ENCODE results near the gene KRT86. TPM values are rescaled to one million over a fixed set of nuclear protein-coding genes. Genes with fewer than 3 reads are reported as not detected.
"Not testable (repeated sequence)": the region's sequence is repeated elsewhere in the genome, so short reads cannot be mapped to it uniquely, and the experiment has no call there.

Gene KRT86
- total RNA-seq, 1 donor from 2014 or later: 1.1 TPM

DNA sequence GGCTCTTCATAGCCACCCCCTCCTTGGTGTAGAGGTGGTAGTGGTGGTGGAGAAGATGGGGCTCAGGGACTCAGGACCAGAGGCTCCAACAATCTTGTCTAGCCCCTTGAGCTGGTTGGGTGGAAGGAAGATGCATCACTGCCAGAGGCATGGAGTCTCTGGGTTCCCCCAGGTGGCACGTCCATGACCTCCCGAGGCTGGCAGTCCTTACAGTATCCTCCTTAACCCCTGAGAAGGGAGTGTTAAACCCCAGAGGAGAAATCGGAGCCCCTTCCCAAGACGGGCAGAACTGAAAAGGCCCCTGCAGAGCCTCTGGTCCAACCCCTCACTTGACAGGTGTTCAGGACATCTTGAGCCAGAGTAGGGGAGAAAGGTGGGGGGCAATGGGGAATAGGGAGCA is 37.6 kb downstream of the KRT86 start:
- TF ChIP-seq, protein P1, sequence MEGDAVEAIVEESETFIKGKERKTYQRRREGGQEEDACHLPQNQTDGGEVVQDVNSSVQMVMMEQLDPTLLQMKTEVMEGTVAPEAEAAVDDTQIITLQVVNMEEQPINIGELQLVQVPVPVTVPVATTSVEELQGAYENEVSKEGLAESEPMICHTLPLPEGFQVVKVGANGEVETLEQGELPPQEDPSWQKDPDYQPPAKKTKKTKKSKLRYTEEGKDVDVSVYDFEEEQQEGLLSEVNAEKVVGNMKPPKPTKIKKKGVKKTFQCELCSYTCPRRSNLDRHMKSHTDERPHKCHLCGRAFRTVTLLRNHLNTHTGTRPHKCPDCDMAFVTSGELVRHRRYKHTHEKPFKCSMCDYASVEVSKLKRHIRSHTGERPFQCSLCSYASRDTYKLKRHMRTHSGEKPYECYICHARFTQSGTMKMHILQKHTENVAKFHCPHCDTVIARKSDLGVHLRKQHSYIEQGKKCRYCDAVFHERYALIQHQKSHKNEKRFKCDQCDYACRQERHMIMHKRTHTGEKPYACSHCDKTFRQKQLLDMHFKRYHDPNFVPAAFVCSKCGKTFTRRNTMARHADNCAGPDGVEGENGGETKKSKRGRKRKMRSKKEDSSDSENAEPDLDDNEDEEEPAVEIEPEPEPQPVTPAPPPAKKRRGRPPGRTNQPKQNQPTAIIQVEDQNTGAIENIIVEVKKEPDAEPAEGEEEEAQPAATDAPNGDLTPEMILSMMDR (IDR thresholded peaks at IDR 0.05): no peak
- no peaks in the 10 kb centered on the region for H3K36me3 ChIP-seq
- H3K4me1 ChIP-seq: no peaks in the 10 kb centered on the region
- H3K27ac ChIP-seq: no peak overlapping the region
- intact Hi-C loops (cut with DNase I): no loop called here
- DNase-seq: no peak
- H3K4me3 ChIP-seq: no peak overlapping the region
- no peaks in the 10 kb centered on the region for H3K9me3 ChIP-seq
- ATAC-seq: no peak
- peaks cover 42% of the 10 kb centered on the region for H3K27me3 ChIP-seq

DNA sequence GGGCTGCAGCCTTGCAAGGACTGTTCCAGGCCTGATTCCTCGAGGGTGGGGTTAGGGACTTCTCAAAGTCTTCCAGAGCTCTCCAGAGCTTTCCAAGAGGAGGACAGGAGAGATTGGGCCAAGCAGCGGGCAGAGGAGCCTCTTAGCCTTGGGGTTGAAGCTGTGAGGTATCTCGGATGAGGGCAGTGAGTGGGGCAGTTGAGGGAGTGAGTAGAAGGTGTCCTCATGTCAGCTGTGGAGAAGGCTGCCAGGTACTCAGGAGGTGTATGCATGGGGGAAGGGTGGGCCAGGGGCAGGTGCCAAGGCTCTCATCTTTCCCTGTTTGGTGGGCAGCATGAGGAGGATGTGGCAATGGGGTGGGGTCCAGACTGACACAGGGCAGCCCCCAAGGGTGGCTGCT is 39.0 kb downstream of the KRT86 start:
- TF ChIP-seq, protein P1 (IDR thresholded peaks at IDR 0.05): no peak
- intact Hi-C loops (cut with DNase I): no loop called here
- peaks cover 31% of the 10 kb centered on the region for H3K27me3 ChIP-seq

DNA sequence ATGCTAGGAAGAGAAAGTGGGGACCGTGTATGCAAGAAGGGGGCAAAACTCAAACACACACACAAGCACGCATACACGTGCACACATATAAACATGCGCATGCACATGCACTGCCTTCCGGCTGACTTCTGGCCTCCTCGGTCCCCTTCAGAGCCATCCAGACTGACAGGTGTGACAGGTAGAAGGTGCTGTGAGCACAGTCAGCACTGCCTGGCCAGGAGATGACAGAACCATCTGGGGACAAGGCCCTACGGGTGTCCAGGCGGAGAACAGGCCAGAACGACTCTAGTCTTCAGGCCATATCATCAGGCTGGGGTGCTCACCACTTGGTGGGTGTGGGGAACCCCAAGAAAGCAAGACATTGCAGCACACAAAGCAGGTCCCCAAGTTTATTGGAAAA is 39.5 kb downstream of the KRT86 start:
- Histone ChIP-seq H3K4me1 (no peaks in the 10 kb centered on the region), H3K27ac (no peak overlapping the region), H3K36me3 (no peaks in the 10 kb centered on the region), H3K27me3 (peaks cover 27% of the 10 kb centered on the region), H3K4me3 (no peak overlapping the region), H3K9me3 (no peaks in the 10 kb centered on the region)
- DNase-seq: no peak
- TF ChIP-seq, protein P1 (IDR thresholded peaks at IDR 0.05): no peak
- intact Hi-C loops (cut with DNase I): no loop called here
- ATAC-seq: no peak

More for the DNA sequence above, 39.0 kb downstream of the KRT86 start:
- no peak overlapping the region for H3K4me3 ChIP-seq
- H3K4me1 ChIP-seq: no peaks in the 10 kb centered on the region
- no peak for DNase-seq
- H3K36me3 ChIP-seq: no peaks in the 10 kb centered on the region
- no peak overlapping the region for H3K27ac ChIP-seq
- H3K9me3 ChIP-seq: no peaks in the 10 kb centered on the region
- no peak for ATAC-seq

DNA sequence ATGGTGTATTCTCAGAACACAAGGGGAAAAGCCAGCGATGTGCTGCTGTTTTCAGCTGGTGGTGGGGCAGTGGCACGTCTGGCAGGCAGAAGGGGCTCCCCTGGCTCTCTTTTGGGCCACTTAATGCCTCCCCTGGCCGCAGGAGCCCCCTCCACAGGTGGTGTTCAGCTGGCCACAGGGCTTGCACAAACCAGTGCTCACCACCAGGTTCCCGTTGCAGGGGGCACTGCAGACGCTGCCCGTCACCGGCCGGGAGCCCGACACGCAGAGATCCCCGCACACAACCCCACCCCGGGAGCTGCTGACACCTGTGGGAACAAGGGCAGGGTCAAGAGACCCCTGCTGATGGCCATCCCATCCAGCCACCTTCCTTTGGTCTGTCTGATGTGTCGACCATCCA is 40.1 kb downstream of the KRT86 start:
- H3K27ac ChIP-seq: no peak overlapping the region
- TF ChIP-seq, protein P1 (IDR thresholded peaks at IDR 0.05): no peak
- no peaks in the 10 kb centered on the region for H3K4me1 ChIP-seq
- no peak overlapping the region for H3K4me3 ChIP-seq
- DNase-seq (no peak), ATAC-seq (no peak)
- intact Hi-C loops (cut with DNase I): no loop called here
- H3K9me3 ChIP-seq: no peaks in the 10 kb centered on the region
- H3K27me3 ChIP-seq: peaks cover 26% of the 10 kb centered on the region
- H3K36me3 ChIP-seq: no peaks in the 10 kb centered on the region

DNA sequence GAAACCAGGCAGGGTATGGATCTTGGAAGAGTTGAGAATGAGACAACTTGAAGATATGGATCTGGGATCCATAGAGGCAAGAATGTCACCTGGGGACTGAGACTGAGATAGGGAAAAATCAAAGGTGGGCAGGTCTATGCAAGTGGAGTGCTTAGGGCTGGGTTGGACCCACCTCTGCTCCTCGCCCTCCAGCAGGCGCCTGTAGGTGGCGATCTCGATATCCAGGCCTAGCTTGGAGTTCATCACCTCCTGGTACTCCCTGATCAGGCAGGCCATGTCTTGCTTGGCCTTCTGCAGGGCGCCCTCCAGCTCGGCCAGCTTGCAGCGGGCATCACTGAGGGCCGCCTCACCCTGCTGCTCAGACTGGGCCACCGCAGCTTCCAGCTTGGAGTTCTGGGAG is 41.3 kb downstream of the KRT86 start:
- TF ChIP-seq, protein P1 (IDR thresholded peaks at IDR 0.05): peak; percentile 22
- H3K27me3 ChIP-seq: peaks cover 31% of the 10 kb centered on the region
- H3K4me1 ChIP-seq; ATAC-seq; H3K36me3 ChIP-seq; DNase-seq; H3K4me3 ChIP-seq; H3K27ac ChIP-seq; intact Hi-C loops (cut with DNase I); H3K9me3 ChIP-seq: not testable (repeated sequence)

DNA sequence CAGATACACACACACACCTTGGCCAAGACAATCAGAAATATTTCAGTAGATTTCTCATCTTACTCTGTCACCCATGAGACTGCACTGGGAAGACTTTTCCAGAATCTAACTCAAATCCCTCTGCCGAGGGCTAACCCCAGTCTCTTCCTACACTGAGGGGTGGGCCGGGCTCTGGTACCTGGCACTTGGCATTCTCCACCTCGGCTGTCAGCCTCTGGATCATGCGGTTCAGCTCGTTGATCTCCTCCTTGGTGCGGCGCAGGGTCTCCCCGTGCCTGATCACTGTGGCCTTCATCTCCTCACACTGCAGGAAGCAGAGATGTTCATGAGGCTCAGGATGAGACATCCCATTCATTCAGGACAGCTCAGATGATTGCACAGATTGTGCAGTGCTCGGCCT is 41.8 kb downstream of the KRT86 start:
- intact Hi-C loops (cut with DNase I): no loop called here
- ATAC-seq (no peak), DNase-seq (no peak)
- peaks cover 31% of the 10 kb centered on the region for H3K27me3 ChIP-seq
- no peaks in the 10 kb centered on the region for H3K36me3 ChIP-seq
- no peak overlapping the region for H3K27ac ChIP-seq
- TF ChIP-seq, protein P1 (IDR thresholded peaks at IDR 0.05): no peak
- H3K4me1 ChIP-seq: no peaks in the 10 kb centered on the region
- no peak overlapping the region for H3K4me3 ChIP-seq
- no peaks in the 10 kb centered on the region for H3K9me3 ChIP-seq
